Endothelial cell (in vitro differentiated cells): ENCODE data around the gene TH. TPM values are rescaled to one million over a fixed set of nuclear protein-coding genes. Genes with fewer than 3 reads are reported as not detected.

Source experiments
- DNase-seq: peaks from one replicate; pipeline ENCODE4 v3.0.0; 2021; ENCODE audit warnings: low spot score
- H3K27ac Mint-ChIP-seq: one replicate; pipeline ENCODE4 v1.8.0; 2021; ENCODE audit warnings: mixed read lengths, inconsistent platforms; ENCODE audit not compliant: unreplicated experiment
- H3K27me3 Mint-ChIP-seq: one replicate; pipeline ENCODE4 v1.8.0; 2021; ENCODE audit warnings: mild to moderate bottlenecking, moderate library complexity, mixed read lengths, inconsistent platforms; ENCODE audit not compliant: unreplicated experiment
- H3K36me3 Mint-ChIP-seq: one replicate; pipeline ENCODE4 v1.8.0; 2021; ENCODE audit warnings: mild to moderate bottlenecking, low read depth, mixed read lengths, inconsistent platforms; ENCODE audit not compliant: unreplicated experiment
- H3K4me1 Mint-ChIP-seq: one replicate; pipeline ENCODE4 v1.8.0; 2021; ENCODE audit warnings: mild to moderate bottlenecking, mixed read lengths, inconsistent platforms; ENCODE audit not compliant: unreplicated experiment
- H3K4me3 Mint-ChIP-seq: one replicate; pipeline ENCODE4 v1.8.0; 2021; ENCODE audit warnings: mild to moderate bottlenecking, mixed read lengths, inconsistent platforms; ENCODE audit not compliant: unreplicated experiment
- H3K9me3 Mint-ChIP-seq: one replicate; pipeline ENCODE4 v1.8.0; 2021; ENCODE audit warnings: mixed read lengths, inconsistent platforms; ENCODE audit not compliant: unreplicated experiment
- total RNA-seq: library from RNA; stranded (reverse); fragmentation: NEBNext Ultra II Directional; extraction: Animal tissue kit (Norgen Biotek cat#: 25700); gene quantifications from one replicate; pipeline ENCODE4 v1.2.1, GENCODE V29; 2021; ENCODE audit not compliant: unreplicated experiment
- TF ChIP-seq, protein P1 (sequence below): fragments of 200-600 bp; sonication (generic); IDR thresholded peaks from one replicate; pipeline ENCODE4 v1.5.0; 2021; ENCODE audit warnings: antibody characterized with exemption; ENCODE audit not compliant: unreplicated experiment

Gene TH
- total RNA-seq, 1 donor from 2014 or later: not detected

DNA sequence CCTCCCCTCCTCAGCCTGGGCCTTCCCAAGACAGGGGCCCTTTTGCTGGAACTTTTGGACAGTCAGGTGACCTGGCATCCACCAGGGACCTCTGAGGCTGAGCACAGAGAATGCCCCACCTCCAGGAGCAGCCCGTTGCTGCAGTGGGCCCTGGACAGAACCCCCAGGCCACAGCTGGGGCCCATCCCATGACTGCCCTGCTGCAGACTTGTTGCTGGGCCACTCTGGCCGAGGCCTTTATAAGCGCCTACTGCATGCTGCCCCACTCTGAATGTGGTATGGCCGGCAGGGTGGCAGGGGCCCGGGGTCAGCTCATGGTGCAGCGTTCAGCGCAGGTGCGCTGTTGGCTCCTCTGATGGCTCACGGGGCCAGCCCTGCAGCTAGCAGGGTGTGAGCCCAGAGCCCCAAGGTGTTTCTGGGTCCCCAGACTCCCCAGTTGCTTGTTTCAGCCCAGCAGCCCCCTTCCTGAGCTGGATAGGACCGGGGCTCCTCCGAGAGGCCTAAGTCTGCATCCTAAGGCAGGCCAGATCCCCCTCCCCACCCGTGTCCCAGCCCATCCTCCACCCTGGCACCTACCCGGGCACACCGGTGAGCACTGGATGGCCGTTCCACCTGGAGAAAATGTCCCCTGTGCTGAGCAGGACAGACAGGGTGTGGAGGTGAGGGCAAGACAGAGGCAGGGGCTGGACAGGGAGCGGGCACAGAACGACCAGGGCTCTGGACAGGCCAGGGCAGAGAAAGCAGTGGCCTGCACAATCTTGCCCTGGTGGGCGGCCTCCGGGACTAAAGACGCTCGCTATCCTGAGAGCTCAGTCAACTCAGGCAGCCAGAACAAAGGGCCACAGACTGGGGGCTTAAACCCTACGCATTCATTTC, 28.1 kb upstream of the TH start:
- Mint-ChIP-seq H3K4me3 (no peak overlapping the region), H3K27ac (no peak overlapping the region), H3K27me3 (peaks cover 14% of the 10 kb centered on the region), H3K9me3 (no peaks in the 10 kb centered on the region), H3K4me1 (peaks cover 2% of the 10 kb centered on the region), H3K36me3 (peaks cover 5% of the 10 kb centered on the region)
- TF ChIP-seq, protein P1, sequence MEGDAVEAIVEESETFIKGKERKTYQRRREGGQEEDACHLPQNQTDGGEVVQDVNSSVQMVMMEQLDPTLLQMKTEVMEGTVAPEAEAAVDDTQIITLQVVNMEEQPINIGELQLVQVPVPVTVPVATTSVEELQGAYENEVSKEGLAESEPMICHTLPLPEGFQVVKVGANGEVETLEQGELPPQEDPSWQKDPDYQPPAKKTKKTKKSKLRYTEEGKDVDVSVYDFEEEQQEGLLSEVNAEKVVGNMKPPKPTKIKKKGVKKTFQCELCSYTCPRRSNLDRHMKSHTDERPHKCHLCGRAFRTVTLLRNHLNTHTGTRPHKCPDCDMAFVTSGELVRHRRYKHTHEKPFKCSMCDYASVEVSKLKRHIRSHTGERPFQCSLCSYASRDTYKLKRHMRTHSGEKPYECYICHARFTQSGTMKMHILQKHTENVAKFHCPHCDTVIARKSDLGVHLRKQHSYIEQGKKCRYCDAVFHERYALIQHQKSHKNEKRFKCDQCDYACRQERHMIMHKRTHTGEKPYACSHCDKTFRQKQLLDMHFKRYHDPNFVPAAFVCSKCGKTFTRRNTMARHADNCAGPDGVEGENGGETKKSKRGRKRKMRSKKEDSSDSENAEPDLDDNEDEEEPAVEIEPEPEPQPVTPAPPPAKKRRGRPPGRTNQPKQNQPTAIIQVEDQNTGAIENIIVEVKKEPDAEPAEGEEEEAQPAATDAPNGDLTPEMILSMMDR: no peak
- no peak for DNase-seq

DNA sequence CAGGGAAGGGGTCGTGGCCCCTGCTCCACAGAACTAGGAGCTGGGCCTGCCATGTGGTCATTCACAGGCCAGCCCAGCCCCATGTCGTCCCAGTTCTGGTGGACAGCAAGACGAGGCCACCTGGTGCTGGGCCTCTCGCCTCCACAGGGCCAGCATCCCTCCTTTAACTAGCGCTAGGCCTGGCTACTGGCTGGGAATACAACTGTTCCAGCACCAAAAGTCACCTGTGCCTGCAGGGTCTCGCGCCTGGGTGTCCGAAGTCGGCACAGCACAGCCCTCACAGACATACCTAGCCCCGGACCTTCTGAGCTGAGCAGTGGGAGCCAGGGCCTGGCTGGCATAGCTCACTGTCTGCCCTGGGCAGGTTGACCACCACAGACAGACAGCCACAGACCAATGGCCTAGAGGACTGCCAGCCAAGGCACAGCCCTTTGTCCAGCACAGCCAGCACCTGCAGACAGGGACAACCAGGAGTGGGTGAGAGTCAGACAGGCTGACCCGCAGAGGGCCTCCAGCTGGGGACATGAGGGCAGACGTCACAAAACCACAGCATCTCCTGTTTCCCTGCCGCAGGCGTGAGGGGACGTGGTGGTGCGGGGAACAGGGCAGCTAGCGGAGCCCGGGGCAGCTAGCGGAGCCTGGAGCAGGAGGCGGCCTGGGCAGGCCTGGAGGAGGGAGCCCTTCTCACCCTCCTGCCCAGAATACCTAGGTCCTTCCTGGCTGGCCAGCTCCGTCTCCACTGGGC, 27.2 kb upstream of the TH start:
- DNase-seq: no peak
- Mint-ChIP-seq H3K9me3 (no peaks in the 10 kb centered on the region), H3K27me3 (peaks cover 14% of the 10 kb centered on the region), H3K4me3 (no peak overlapping the region), H3K27ac (no peak overlapping the region), H3K36me3 (peaks cover 5% of the 10 kb centered on the region), H3K4me1 (peaks cover 2% of the 10 kb centered on the region)
- TF ChIP-seq, protein P1: no peak

DNA sequence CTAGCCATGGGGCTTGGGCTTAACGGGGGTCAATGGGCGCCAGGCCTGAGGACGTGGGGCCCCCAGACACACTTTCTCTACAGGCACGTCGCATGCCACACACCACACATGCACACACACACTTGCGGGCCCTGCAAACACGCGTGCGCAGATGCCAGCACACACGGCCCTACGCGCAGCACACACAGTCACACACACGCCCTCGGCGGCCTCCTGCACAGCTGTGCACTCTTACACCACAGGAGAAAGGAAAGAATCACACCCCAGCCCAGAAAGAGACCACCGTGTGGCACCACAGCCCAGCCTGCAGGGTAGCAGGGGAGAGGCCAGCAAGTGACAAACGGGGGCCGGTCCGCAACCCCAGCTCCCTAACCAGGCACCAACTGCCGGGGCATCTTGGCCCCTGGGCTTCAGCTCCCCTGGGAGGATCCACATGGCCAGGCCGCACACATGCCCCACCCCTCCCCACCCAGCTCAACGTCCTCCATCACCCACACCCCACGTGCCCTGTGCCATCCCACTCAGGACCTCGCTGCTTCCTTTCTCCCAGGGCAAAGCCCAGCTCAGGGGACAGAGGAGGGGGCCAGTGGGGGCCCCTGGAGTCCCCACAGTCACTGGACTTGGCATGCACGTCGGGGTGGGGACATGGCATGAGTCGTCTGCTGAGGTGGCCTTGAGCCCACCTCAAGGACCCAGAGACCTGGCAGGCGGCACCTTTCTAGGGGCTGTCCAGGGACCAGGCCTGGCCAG, 26.3 kb upstream of the TH start:
- H3K27ac Mint-ChIP-seq: no peak overlapping the region
- no peak overlapping the region for H3K4me3 Mint-ChIP-seq

DNA sequence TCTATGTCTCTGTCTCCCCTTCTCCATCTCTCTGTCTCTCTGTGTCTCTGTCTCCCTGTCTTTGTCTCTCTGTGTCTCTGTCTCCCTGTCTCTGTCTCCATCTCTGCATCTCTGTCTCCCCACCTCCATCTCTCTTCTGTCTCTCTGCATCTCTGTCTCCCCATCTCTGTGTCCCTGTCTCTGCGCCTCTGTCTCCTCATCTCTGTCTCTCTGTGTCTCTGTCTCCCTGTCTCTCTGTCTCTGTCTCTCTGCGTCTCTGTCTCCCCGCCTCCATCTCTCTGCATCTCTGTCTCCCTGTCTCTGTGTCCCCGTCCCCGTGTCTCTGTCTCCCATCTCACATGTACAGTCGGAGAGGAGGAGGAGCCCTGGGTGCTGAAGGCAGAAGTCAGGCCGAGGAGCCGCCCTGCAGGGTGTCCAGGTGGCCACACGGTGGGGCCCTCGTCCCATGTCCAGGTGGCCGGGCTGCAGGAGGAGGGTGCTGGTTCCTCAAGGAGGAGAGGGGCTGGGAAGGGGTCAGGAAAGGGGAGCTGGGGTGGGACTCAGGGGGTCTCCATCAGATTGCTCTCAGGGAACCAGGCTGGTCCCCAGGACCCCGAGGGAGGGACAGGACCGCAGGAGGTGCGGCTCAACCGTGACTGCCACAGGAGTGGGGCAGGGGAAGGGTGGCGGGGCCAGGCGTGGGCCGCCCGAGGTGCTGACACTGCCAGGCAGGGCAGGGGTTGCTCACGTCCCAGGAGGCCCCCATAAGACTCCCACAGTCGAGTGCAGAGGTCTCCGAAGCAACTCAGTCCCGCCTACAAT, 25.6 kb upstream of the TH start:
- Mint-ChIP-seq H3K27ac (no peak overlapping the region), H3K36me3 (peaks cover 5% of the 10 kb centered on the region), H3K4me3 (no peak overlapping the region), H3K27me3 (peaks cover 14% of the 10 kb centered on the region), H3K4me1 (peaks cover 2% of the 10 kb centered on the region), H3K9me3 (no peaks in the 10 kb centered on the region)
- DNase-seq: peak; percentile 87
- TF ChIP-seq, protein P1: peak; percentile 54

More for the DNA sequence above, 26.3 kb upstream of the TH start:
- TF ChIP-seq, protein P1: no peak
- DNase-seq: no peak
- peaks cover 5% of the 10 kb centered on the region for H3K36me3 Mint-ChIP-seq
- peaks cover 14% of the 10 kb centered on the region for H3K27me3 Mint-ChIP-seq
- no peaks in the 10 kb centered on the region for H3K9me3 Mint-ChIP-seq
- peaks cover 2% of the 10 kb centered on the region for H3K4me1 Mint-ChIP-seq
